DND-41 (cell line): ENCODE results near the gene ZFP37.
"Not testable (repeated sequence)": the region's sequence is repeated elsewhere in the genome, so short reads cannot be mapped to it uniquely, and the experiment has no call there.

Experiments
- ATAC-seq: fragments of 200-7000 bp; cut with Tn5 transposase; 3 replicates; pipeline ENCODE4 v1.9.1; 2021; ENCODE audit warnings: low read depth; ENCODE audit not compliant: insufficient read depth
- DNase-seq: peaks from one replicate; pipeline ENCODE4 v3.0.0-alpha.2; 2020
- H2AFZ ChIP-seq: 2 replicates; pipeline ENCODE4 v1.6.0; 2012; ENCODE audit warnings: low read depth, low read length
- H3K27ac ChIP-seq: 2 replicates; pipeline ENCODE4 v1.5.1; 2012; ENCODE audit warnings: low read length, inconsistent platforms
- H3K27me3 ChIP-seq: fragments of 200-600 bp; sonication (generic); 2 replicates; pipeline ENCODE4 v1.6.0; 2012; ENCODE audit warnings: low read length, mild to moderate bottlenecking, inconsistent platforms; ENCODE audit not compliant: insufficient read depth, poor library complexity
- H3K36me3 ChIP-seq: 2 replicates; pipeline ENCODE4 v1.5.1; 2012; ENCODE audit warnings: low read length, inconsistent platforms; ENCODE audit not compliant: insufficient read depth
- H3K4me1 ChIP-seq: 2 replicates; pipeline ENCODE4 v1.5.1; 2012; ENCODE audit warnings: mild to moderate bottlenecking, low read length; ENCODE audit not compliant: insufficient read depth
- H3K4me2 ChIP-seq: 2 replicates; pipeline ENCODE4 v1.6.0; 2012; ENCODE audit warnings: mild to moderate bottlenecking, moderate library complexity, low read length, inconsistent platforms; ENCODE audit not compliant: insufficient read depth
- H3K4me3 ChIP-seq, 2 experiments: fragments of 200-600 bp in 1 of 2; shearing (Covaris generic) in 1 of 2; 2 replicates each; pipeline ENCODE4 v1.5.1; 2012 to 2016; ENCODE audit warnings: inconsistent platforms in 2 of 2, low read length in 2 of 2, mild to moderate bottlenecking in 2 of 2, low read depth in 1 of 2, moderate library complexity in 1 of 2
- H3K79me2 ChIP-seq: 2 replicates; pipeline ENCODE4 v1.6.0; 2012; ENCODE audit warnings: low read length, inconsistent platforms; ENCODE audit not compliant: insufficient read depth
- H3K9ac ChIP-seq: 2 replicates; pipeline ENCODE4 v1.6.0; 2012; ENCODE audit warnings: low read depth, mild to moderate bottlenecking, inconsistent platforms, low read length, moderate library complexity
- H3K9me3 ChIP-seq: 2 replicates; pipeline ENCODE4 v1.5.1; 2012; ENCODE audit warnings: low read length, moderate library complexity, mild to moderate bottlenecking, inconsistent platforms; ENCODE audit not compliant: insufficient read depth, severe bottlenecking
- H4K20me1 ChIP-seq: 2 replicates; pipeline ENCODE4 v1.6.0; 2012; ENCODE audit warnings: low read length; ENCODE audit not compliant: insufficient read depth
- CTCF ChIP-seq: IDR thresholded peaks from 2 replicates; pipeline ENCODE4 v1.5.1; 2012; ENCODE audit warnings: borderline replicate concordance, low read length, moderate library complexity, mild to moderate bottlenecking; ENCODE audit not compliant: poor library complexity, severe bottlenecking; ENCODE audit errors: extremely low read depth
- EZH2 ChIP-seq: IDR thresholded peaks from 3 replicates; pipeline ENCODE4 v1.6.1; 2012; ENCODE audit warnings: borderline replicate concordance, low read depth, mild to moderate bottlenecking, moderate library complexity, low read length, inconsistent platforms; ENCODE audit not compliant: severe bottlenecking

The ZFP37 gene

GRCh38 chr9:113056191-113057106, at the start of gene ZFP37:
Gene ZFP37 (minus strand): TSS chr9:113056724. CDS start chr9:113056688, 36 bp downstream.
- TF ChIP-seq CTCF, result no peak
- no peak for TF ChIP-seq EZH2
- Histone ChIP-seq H3K36me3 (no peaks in the 10 kb centered on the region), H3K27me3 (no peaks in the 10 kb centered on the region), H2AFZ (no peak within 1 kb of the TSS), H3K4me3 (no peak within 1 kb of the TSS), H3K4me2 (no peak within 1 kb of the TSS), H4K20me1 (no peaks in the 10 kb centered on the region), H3K9me3 (peaks cover 5% of the 10 kb centered on the region), H3K79me2 (no peaks in the 10 kb centered on the region), H3K9ac (no peak within 1 kb of the TSS), H3K4me1 (no peaks in the 10 kb centered on the region), H3K27ac (no peak within 1 kb of the TSS)
- ATAC-seq (no peak), DNase-seq (no peak)

GRCh38 chr9:113105345-113105744, 48.8 kb upstream of the ZFP37 start:
- H3K4me3 ChIP-seq, H2AFZ ChIP-seq, H3K36me3 ChIP-seq, H3K27ac ChIP-seq, H4K20me1 ChIP-seq, ATAC-seq, H3K4me2 ChIP-seq, H3K4me1 ChIP-seq, H3K9me3 ChIP-seq, H3K9ac ChIP-seq, H3K27me3 ChIP-seq, DNase-seq, H3K79me2 ChIP-seq: not testable (repeated sequence)

DNA sequence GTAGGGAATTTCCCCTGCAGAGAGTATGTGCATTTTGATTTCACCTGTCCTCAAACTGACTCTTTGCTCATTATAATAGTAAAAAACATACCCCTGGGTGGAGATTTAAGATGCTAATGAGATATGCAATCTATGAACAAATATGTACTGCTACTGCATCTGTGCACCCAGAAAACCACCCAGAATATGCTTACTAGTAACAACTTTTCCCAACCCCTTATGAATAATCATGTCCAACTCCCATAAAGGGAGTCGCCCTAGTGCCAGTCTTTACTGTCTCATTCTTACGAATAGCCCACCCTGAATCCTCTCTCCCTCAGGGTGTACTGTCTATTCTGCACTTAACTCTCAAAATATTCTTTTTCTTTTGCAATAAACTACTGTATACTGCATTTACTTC, 39.0 kb upstream of the ZFP37 start:
- no peak for TF ChIP-seq CTCF
- TF ChIP-seq EZH2, result no peak
- H3K4me1 ChIP-seq, result no peaks in the 10 kb centered on the region
- H3K9me3 ChIP-seq, result no peaks in the 10 kb centered on the region
- no peaks in the 10 kb centered on the region for H3K79me2 ChIP-seq
- H4K20me1 ChIP-seq, result no peaks in the 10 kb centered on the region
- H2AFZ ChIP-seq, result no peak overlapping the region
- H3K27ac ChIP-seq, result no peak overlapping the region
- no peak overlapping the region for H3K9ac ChIP-seq
- no peak for ATAC-seq
- H3K36me3 ChIP-seq, result no peaks in the 10 kb centered on the region
- DNase-seq, result no peak
- no peak overlapping the region for H3K4me3 ChIP-seq
- no peaks in the 10 kb centered on the region for H3K27me3 ChIP-seq
- H3K4me2 ChIP-seq, result no peak overlapping the region

DNA sequence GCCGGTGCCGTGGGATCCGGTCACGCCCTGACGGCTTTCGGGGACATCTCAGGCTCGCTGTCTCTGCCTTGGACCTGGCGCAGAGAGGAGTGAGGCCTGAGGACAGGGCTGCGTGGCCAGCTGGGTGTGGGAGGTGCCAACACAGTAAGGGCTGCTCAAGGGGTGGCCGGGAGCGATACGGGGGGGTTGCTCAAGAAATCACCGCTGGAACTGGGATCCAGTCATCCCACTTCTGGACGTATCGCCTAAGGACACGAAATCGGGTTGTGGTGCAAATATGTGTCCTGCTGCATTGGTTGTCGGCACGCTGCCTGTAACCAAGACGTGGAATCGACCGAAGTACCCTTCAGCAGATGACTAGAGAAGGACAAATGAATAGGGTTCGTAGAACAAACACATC, 33.4 kb upstream of the ZFP37 start:
- not testable (repeated sequence) for H3K27ac ChIP-seq, H3K4me1 ChIP-seq, H3K9ac ChIP-seq, H4K20me1 ChIP-seq, H3K79me2 ChIP-seq, H2AFZ ChIP-seq, H3K36me3 ChIP-seq, H3K9me3 ChIP-seq, H3K27me3 ChIP-seq, ATAC-seq, DNase-seq, H3K4me3 ChIP-seq, H3K4me2 ChIP-seq

DNA sequence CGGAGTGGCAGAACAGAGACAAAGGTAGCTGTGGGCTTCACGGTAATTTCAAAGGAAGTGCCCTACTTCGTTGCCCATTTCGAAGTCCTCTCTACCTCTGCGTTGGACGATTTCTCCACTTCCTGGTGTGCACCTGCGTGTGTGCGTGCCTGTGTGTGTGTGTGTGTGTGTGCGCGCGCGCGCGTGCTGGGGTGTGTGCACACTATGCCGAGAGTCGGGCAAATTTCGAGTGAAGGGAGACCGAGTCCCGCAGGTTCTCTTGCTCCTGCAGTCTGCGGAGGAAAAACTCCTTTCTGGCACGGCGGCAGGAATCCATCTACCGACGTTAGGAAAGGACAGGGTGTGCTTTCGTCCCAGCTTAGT, 32.6 kb upstream of the ZFP37 start:
- not testable (repeated sequence) for H3K4me1 ChIP-seq, H3K9me3 ChIP-seq, ATAC-seq, H3K9ac ChIP-seq, H3K4me2 ChIP-seq, H4K20me1 ChIP-seq, H3K79me2 ChIP-seq, H2AFZ ChIP-seq, H3K27ac ChIP-seq, H3K27me3 ChIP-seq, DNase-seq, H3K4me3 ChIP-seq, H3K36me3 ChIP-seq

GRCh38 chr9:113088456-113089142, 32.1 kb upstream of the ZFP37 start:
- DNase-seq, H3K4me3 ChIP-seq: not testable (repeated sequence)

More at GRCh38 chr9:113088456-113089142, 32.1 kb upstream of the ZFP37 start:
- not testable (repeated sequence) for H3K4me2 ChIP-seq, ATAC-seq, H3K27me3 ChIP-seq, H2AFZ ChIP-seq, H3K27ac ChIP-seq, H3K9ac ChIP-seq, H3K4me1 ChIP-seq, H4K20me1 ChIP-seq, H3K9me3 ChIP-seq, H3K36me3 ChIP-seq, H3K79me2 ChIP-seq
